HepG2 (cell line): Measurements from ENCODE around the gene COPZ1. TPM values are rescaled to one million over a fixed set of nuclear protein-coding genes. Genes with fewer than 3 reads are reported as not detected.

ENCODE experiments used
- ATAC-seq: fragments of 200-7000 bp; cut with Tn5 transposase; 3 replicates; pipeline ENCODE4 v1.9.1; 2020; ENCODE audit warnings: mild to moderate bottlenecking, moderate library complexity
- BruUV-seq: library from RNA; stranded (reverse); fragments of 400-500 nt; replicated peaks from 2 replicates; lab custom pipeline; 2021; lab: Mats Ljungman, UMichigan
- CTCF ChIA-PET: fragments of 300-600 bp; formaldehyde crosslinking; extraction: SDS; loops from one replicate; lab custom pipeline; 2021; ENCODE audit warnings: low total read pairs, inconsistent platforms, low intra/inter-chr PET ratio; lab: Yijun Ruan, JAX
- POLR2A ChIA-PET: fragments of 350-600 bp; sonication (Branson Sonifier 250); formaldehyde crosslinking; loops from one replicate; lab custom pipeline; 2020; ENCODE audit warnings: antibody characterized with exemption, inconsistent platforms; lab: Yijun Ruan, JAX
- DNase-seq: peaks from one replicate; pipeline ENCODE4 v3.0.0-alpha.2; 2015; ENCODE audit warnings: low spot score
- FAIRE-seq: peaks from 3 replicates; lab custom pipeline; 2011; peaks lifted over from hg19 to GRCh38; lab: Jason Lieb, UNC
- H2AFZ ChIP-seq: one replicate; pipeline ENCODE4 v1.6.1; 2011; ENCODE audit warnings: low read length, inconsistent platforms
- H3K27ac ChIP-seq: fragments of 300-600 bp; 3 replicates; pipeline ENCODE4 v1.8.0; 2011; ENCODE audit warnings: mixed run types, mild to moderate bottlenecking, mixed read lengths, low read length, inconsistent platforms; ENCODE audit not compliant: insufficient read depth; ENCODE audit errors: extremely low read length
- H3K27me3 ChIP-seq, 2 experiments: fragments of 200-600 bp in 1 of 2; 2 replicates in 1 of 2; 3 replicates in 1 of 2; pipeline versions ENCODE4 v1.6.0 to v1.8.0; 2011; ENCODE audit warnings: low read length in 2 of 2, mild to moderate bottlenecking in 2 of 2, moderate library complexity in 2 of 2, inconsistent platforms in 1 of 2; ENCODE audit not compliant: insufficient read depth in 2 of 2, control insufficient read depth in 1 of 2
- H3K36me3 ChIP-seq, 2 experiments: fragments of 200-600 bp in 1 of 2; replicated peaks in 1 of 2; 2 replicates in 1 of 2; 3 replicates in 1 of 2; pipeline versions ENCODE4 v1.5.1 to v1.8.0; 2011; ENCODE audit warnings: low read length in 2 of 2, inconsistent platforms in 1 of 2; ENCODE audit not compliant: insufficient read depth in 2 of 2, control insufficient read depth in 1 of 2
- H3K4me1 ChIP-seq: 2 replicates; pipeline ENCODE4 v1.5.1; 2012; ENCODE audit warnings: low read length, inconsistent platforms; ENCODE audit not compliant: insufficient read depth
- H3K4me2 ChIP-seq: 2 replicates; pipeline ENCODE4 v1.6.0; 2011; ENCODE audit warnings: low read depth, low read length, inconsistent platforms
- H3K4me3 ChIP-seq, 3 experiments: fragments of 200-600 bp in 1 of 3; sonication (generic), shearing (Covaris generic) in 1 of 3; replicated peaks in 1 of 3; 2 replicates each; pipeline ENCODE4 v1.5.1; 2011 to 2016; ENCODE audit warnings: low read length in 3 of 3, inconsistent platforms in 2 of 3, low read depth in 2 of 3, mild to moderate bottlenecking in 2 of 3, control low read depth in 1 of 3, mixed read lengths in 1 of 3; ENCODE audit not compliant: insufficient read depth in 1 of 3
- H3K79me2 ChIP-seq: one replicate; pipeline ENCODE4 v1.6.1; 2011; ENCODE audit warnings: low read length, inconsistent platforms; ENCODE audit not compliant: insufficient read depth
- H3K9ac ChIP-seq: 2 replicates; pipeline ENCODE4 v1.6.0; 2011; ENCODE audit warnings: mild to moderate bottlenecking, low read depth, low read length, inconsistent platforms; ENCODE audit not compliant: insufficient read depth
- H3K9me3 ChIP-seq: 2 replicates; pipeline ENCODE4 v1.5.1; 2012; ENCODE audit warnings: mild to moderate bottlenecking, low read length
- H4K20me1 ChIP-seq: 2 replicates; pipeline ENCODE4 v1.6.0; 2011; ENCODE audit warnings: inconsistent platforms, mild to moderate bottlenecking, low read length, moderate library complexity; ENCODE audit not compliant: insufficient read depth
- DMTF1 ChIP-seq: sonication (generic); formaldehyde crosslinking; IDR thresholded peaks from 2 replicates; pipeline ENCODE4 v1.4.0; 2020; ENCODE audit warnings: mild to moderate bottlenecking, missing genetic modification reagents
- JUN ChIP-seq: sonication (generic); formaldehyde crosslinking; IDR thresholded peaks from 2 replicates; pipeline ENCODE4 v1.4.0; 2020; ENCODE audit warnings: mild to moderate bottlenecking, missing genetic modification reagents
- KMT2B ChIP-seq: IDR thresholded peaks from 2 replicates; pipeline ENCODE4 v1.6.1; 2016; ENCODE audit warnings: missing genetic modification reagents, missing compliant biosample characterization
- SATB2 ChIP-seq: sonication (generic); formaldehyde crosslinking; IDR thresholded peaks from 2 replicates; pipeline ENCODE4 v1.5.0; 2020; ENCODE audit warnings: missing genetic modification reagents
- SMAD9 ChIP-seq: sonication (generic); formaldehyde crosslinking; IDR thresholded peaks from 2 replicates; pipeline ENCODE4 v1.5.1; 2020; ENCODE audit warnings: mild to moderate bottlenecking, missing genetic modification reagents
- ZBTB43 ChIP-seq: sonication (generic); formaldehyde crosslinking; conservative IDR thresholded peaks from 2 replicates; pipeline ENCODE4 v1.4.0; 2020; ENCODE audit warnings: missing genetic modification reagents
- ZNF225 ChIP-seq: sonication (generic); formaldehyde crosslinking; IDR thresholded peaks from 2 replicates; pipeline ENCODE4 v1.4.0; 2020; ENCODE audit warnings: mild to moderate bottlenecking, missing genetic modification reagents
- ZNF367 ChIP-seq: sonication (generic); formaldehyde crosslinking; IDR thresholded peaks from 2 replicates; pipeline ENCODE4 v1.4.0; 2020; ENCODE audit warnings: missing genetic modification reagents, borderline replicate concordance
- WGBS: methylation state at CpG from one replicate; pipeline ENCODE4 v1.1.6; 2017; ENCODE audit warnings: low lambda C conversion rate; 5-methylcytosine and 5-hydroxymethylcytosine counted together
- in situ Hi-C: cut with HindIII; loops from 2 replicates; pipeline ENCODE4 v1.10.0; 2017; ENCODE audit warnings: low pct_unique_long_range_greater_than_20kb; ENCODE audit not compliant: extremely low pct_ligation_motif_present
- intact Hi-C: fragments of 100-400 bp; cut with micrococcal nuclease; formaldehyde crosslinking; loops from one replicate; pipeline ENCODE4 v1.10.0; 2022; ENCODE audit not compliant: unreplicated experiment
- polyA plus RNA-seq, 8 experiments: library from polyadenylated mRNA; depleted of rRNA in 3 of 8; stranded (reverse) in 7 of 8; unstranded in 1 of 8; fragments of >200 nt; fragmentation: Illumina TruSeq in 4 of 8; extraction: Trizol in 4 of 8; gene quantifications; 2 replicates each; pipeline versions ENCODE4 v1.2.1 to v1.2.3, GENCODE V29; 2011 to 2016; ENCODE audit warnings: low read depth in 4 of 8, missing spikeins in 1 of 8, mixed read lengths in 1 of 8; ENCODE audit not compliant: insufficient read depth in 1 of 8
- total RNA-seq, 5 experiments: library from RNA; depleted of rRNA; stranded (reverse); fragments of >200 nt; fragmentation: Illumina TruSeq; extraction: Trizol; gene quantifications; 2 replicates each; pipeline ENCODE4 v1.2.3, GENCODE V29; 2016; ENCODE audit warnings: low read depth in 1 of 5

The COPZ1 gene
- total and polyA plus RNA-seq, 2 of the 13 experiments (the other 11 are each of a cell fraction or from before 2014, with no cell fraction given), result 125 to 184 TPM

- no peak for TF ChIP-seq DMTF1 (CRISPR knock-in tag)
Observed at GRCh38 chr12:54372113-54372806, 47.3 kb downstream of the COPZ1 start (continued).

- Histone ChIP-seq H3K9me3 (no peaks in the 10 kb centered on the region), H4K20me1 (no peaks in the 10 kb centered on the region), H3K27me3 (peaks cover 0 to 14% of the 10 kb centered on the region in 2 experiments; a peak in 1 of 5 replicates), H3K36me3 (no peaks in the 10 kb centered on the region), H3K4me2 (no peak overlapping the region), H3K27ac (no peak overlapping the region), H3K4me1 (peaks cover 24% of the 10 kb centered on the region), H3K4me3 (no peak overlapping the region), H3K79me2 (no peaks in the 10 kb centered on the region), H2AFZ (no peak overlapping the region), H3K9ac (no peak overlapping the region)
- no peak for ATAC-seq
- FAIRE-seq, result no peak
- CTCF ChIA-PET, result no interaction called here
- DNase-seq, result no peak
- POLR2A ChIA-PET, result no interaction called here
- WGBS, result 66% methylated on average over 8 of the region's 10 CpGs
- BruUV-seq, result no TSS peak
- in situ Hi-C loops (loop anchor here (10.0 kb wide), 1 partner anchor 379 kb away; no protein-coding TSS in a partner anchor), intact Hi-C loops (no loop called here)
- TF ChIP-seq JUN (CRISPR knock-in tag) (no peak), ZBTB43 (CRISPR knock-in tag) (no peak), KMT2B (no peak), SATB2 (CRISPR knock-in tag) (no peak), ZNF225 (CRISPR knock-in tag) (no peak), ZNF367 (no peak), SMAD9 (CRISPR knock-in tag) (no peak)
Observed at GRCh38 chr12:54373649-54374561, 49.0 kb downstream of the COPZ1 start.
